Mesendoderm (in vitro differentiated cells): ENCODE measurements around the gene MRPS2.
A peak's percentile ranks its signal among the peaks of the same experiment; 100 is the strongest.

ENCODE experiments used
- DNase-seq: peaks from one replicate; pipeline ENCODE4 v3.0.0; 2013
- H2AK5ac ChIP-seq: 2 replicates; pipeline ENCODE4 v1.6.1; 2013; ENCODE audit warnings: low read length, inconsistent platforms
- H2BK120ac ChIP-seq: 2 replicates; pipeline ENCODE4 v1.6.1; 2013; ENCODE audit warnings: low read depth, mild to moderate bottlenecking, low read length, moderate library complexity, mixed read lengths
- H2BK15ac ChIP-seq: replicated peaks from 2 replicates; pipeline ENCODE4 v1.6.1; 2013; ENCODE audit warnings: low read depth, mild to moderate bottlenecking, moderate library complexity
- H2BK5ac ChIP-seq: 2 replicates; pipeline ENCODE4 v1.6.1; 2013; ENCODE audit warnings: low read length, inconsistent platforms
- H3K18ac ChIP-seq: 2 replicates; pipeline ENCODE4 v1.6.1; 2013; ENCODE audit warnings: mild to moderate bottlenecking, low read length, mixed read lengths
- H3K23ac ChIP-seq: one replicate; pipeline ENCODE4 v1.6.1; 2013; ENCODE audit warnings: low read length
- H3K27ac ChIP-seq: 2 replicates; pipeline ENCODE4 v1.5.1; 2013; ENCODE audit warnings: low read depth, mild to moderate bottlenecking, inconsistent platforms, low read length, moderate library complexity
- H3K27me3 ChIP-seq: 2 replicates; pipeline ENCODE4 v1.6.1; 2013; ENCODE audit warnings: low read length, control low read depth, mild to moderate bottlenecking, inconsistent platforms; ENCODE audit not compliant: insufficient read depth, poor library complexity
- H3K36me3 ChIP-seq: 2 replicates; pipeline ENCODE4 v1.6.1; 2013; ENCODE audit warnings: low read length, inconsistent platforms; ENCODE audit not compliant: control insufficient read depth, insufficient read depth
- H3K4ac ChIP-seq: one replicate; pipeline ENCODE4 v1.6.1; 2013; ENCODE audit warnings: low read depth, mild to moderate bottlenecking, low read length, moderate library complexity
- H3K4me1 ChIP-seq: 2 replicates; pipeline ENCODE4 v1.6.1; 2013; ENCODE audit warnings: low read depth, low read length, inconsistent platforms; ENCODE audit not compliant: control insufficient read depth
- H3K4me2 ChIP-seq: 2 replicates; pipeline ENCODE4 v1.6.1; 2013; ENCODE audit warnings: low read length
- H3K4me3 ChIP-seq: 2 replicates; pipeline ENCODE4 v1.5.1; 2013; ENCODE audit warnings: mild to moderate bottlenecking, low read length
- H3K56ac ChIP-seq: one replicate; pipeline ENCODE4 v1.6.1; 2013; ENCODE audit warnings: low read length
- H3K79me1 ChIP-seq: 2 replicates; pipeline ENCODE4 v1.6.1; 2013; ENCODE audit warnings: low read length, inconsistent platforms
- H3K79me2 ChIP-seq: 2 replicates; pipeline ENCODE4 v1.6.1; 2013; ENCODE audit warnings: mild to moderate bottlenecking, low read length; ENCODE audit not compliant: control insufficient read depth, insufficient read depth
- H3K9ac ChIP-seq: 2 replicates; pipeline ENCODE4 v1.6.1; 2013; ENCODE audit warnings: low read length, inconsistent platforms
- H4K5ac ChIP-seq: one replicate; pipeline ENCODE4 v1.6.1; 2013; ENCODE audit warnings: low read length
- H4K8ac ChIP-seq: one replicate; pipeline ENCODE4 v1.6.1; 2013; ENCODE audit warnings: low read depth, mild to moderate bottlenecking, control low read depth, low read length, moderate library complexity
- whole genome bisulfite sequencing: extraction: QIAGEN DNeasy Blood & Tissue Kit; methylation state at CpG from one replicate; pipeline ENCODE4 v1.1.7; 2013; ENCODE audit warnings: low lambda C conversion rate, missing lambda C conversion rate; ENCODE audit not compliant: insufficient coverage; ENCODE audit errors: extremely low coverage; 5-methylcytosine and 5-hydroxymethylcytosine counted together

MRPS2 gene

DNA sequence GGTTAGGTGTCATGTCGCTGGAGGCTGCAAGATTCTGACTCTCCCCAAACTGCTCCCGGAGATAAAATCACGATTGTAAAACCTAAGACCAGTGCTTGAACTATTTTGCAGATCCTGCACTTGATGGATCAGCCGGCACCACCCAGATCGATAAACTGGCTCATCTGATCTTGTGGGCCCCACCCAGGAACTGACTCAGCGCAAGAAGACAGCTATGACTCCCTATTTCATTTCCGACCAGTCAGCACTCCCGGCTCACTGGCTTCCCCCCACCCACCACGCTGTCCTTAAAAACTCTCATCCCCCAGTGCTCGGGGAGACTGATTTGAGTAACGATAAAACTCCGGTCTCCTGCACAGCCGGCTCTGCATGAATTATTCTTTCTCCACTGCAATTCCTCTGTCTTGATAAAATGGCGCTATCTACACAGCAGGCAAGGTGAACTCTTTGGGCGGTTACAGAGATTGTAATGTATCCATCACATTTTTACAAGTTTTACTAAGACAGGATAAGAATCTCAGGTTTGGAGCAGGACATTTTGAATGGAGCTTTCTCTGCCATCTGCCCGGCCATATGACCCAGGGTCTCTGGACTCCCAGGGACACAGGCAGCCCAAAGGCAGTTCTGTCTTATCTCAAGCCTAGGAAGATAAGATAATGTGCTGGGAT is 31.5 kb upstream of the MRPS2 start:
- H3K56ac ChIP-seq: no peak overlapping the region
- H4K5ac ChIP-seq: no peak overlapping the region
- DNase-seq: peak; percentile 86
- H3K36me3 ChIP-seq: no peaks in the 10 kb centered on the region
- no peaks in the 10 kb centered on the region for H3K79me1 ChIP-seq
- H2AK5ac ChIP-seq: no peak overlapping the region
- H3K4me3 ChIP-seq: no peak overlapping the region
- no peaks in the 10 kb centered on the region for H3K27me3 ChIP-seq
- H3K4me1 ChIP-seq: peaks cover 5% of the 10 kb centered on the region
- H2BK120ac ChIP-seq: no peak overlapping the region
- H3K18ac ChIP-seq: no peak overlapping the region
- no peak overlapping the region for H4K8ac ChIP-seq
- no peak overlapping the region for H3K9ac ChIP-seq
- no peak overlapping the region for H2BK15ac ChIP-seq
- no peak overlapping the region for H3K27ac ChIP-seq
- H3K23ac ChIP-seq: no peak overlapping the region
- H3K79me2 ChIP-seq: no peaks in the 10 kb centered on the region
- WGBS: no CpG with 5 or more reads among the region's 16 CpGs
- no peak overlapping the region for H3K4ac ChIP-seq
- no peak overlapping the region for H2BK5ac ChIP-seq
- no peak overlapping the region for H3K4me2 ChIP-seq

GRCh38 chr9:135471791-135472640 is 28.5 kb upstream of the MRPS2 start:
- no CpG with 5 or more reads among the region's 23 CpGs for WGBS
- no peak overlapping the region for H3K4me2 ChIP-seq
- H3K36me3 ChIP-seq: no peaks in the 10 kb centered on the region
- H3K23ac ChIP-seq: no peak overlapping the region
- H3K56ac ChIP-seq: no peak overlapping the region
- no peak overlapping the region for H3K9ac ChIP-seq
- H3K4ac ChIP-seq: no peak overlapping the region
- no peak overlapping the region for H2BK15ac ChIP-seq
- H3K4me3 ChIP-seq: no peak overlapping the region
- H2AK5ac ChIP-seq: no peak overlapping the region
- H3K4me1 ChIP-seq: peaks cover 5% of the 10 kb centered on the region
- peak overlapping the region; percentile 40 for H3K27ac ChIP-seq
- H3K27me3 ChIP-seq: no peaks in the 10 kb centered on the region
- DNase-seq: no peak
- H4K8ac ChIP-seq: no peak overlapping the region
- no peak overlapping the region for H3K18ac ChIP-seq
- no peaks in the 10 kb centered on the region for H3K79me2 ChIP-seq
- no peak overlapping the region for H2BK5ac ChIP-seq
- no peak overlapping the region for H4K5ac ChIP-seq
- no peak overlapping the region for H2BK120ac ChIP-seq
- no peaks in the 10 kb centered on the region for H3K79me1 ChIP-seq

DNA sequence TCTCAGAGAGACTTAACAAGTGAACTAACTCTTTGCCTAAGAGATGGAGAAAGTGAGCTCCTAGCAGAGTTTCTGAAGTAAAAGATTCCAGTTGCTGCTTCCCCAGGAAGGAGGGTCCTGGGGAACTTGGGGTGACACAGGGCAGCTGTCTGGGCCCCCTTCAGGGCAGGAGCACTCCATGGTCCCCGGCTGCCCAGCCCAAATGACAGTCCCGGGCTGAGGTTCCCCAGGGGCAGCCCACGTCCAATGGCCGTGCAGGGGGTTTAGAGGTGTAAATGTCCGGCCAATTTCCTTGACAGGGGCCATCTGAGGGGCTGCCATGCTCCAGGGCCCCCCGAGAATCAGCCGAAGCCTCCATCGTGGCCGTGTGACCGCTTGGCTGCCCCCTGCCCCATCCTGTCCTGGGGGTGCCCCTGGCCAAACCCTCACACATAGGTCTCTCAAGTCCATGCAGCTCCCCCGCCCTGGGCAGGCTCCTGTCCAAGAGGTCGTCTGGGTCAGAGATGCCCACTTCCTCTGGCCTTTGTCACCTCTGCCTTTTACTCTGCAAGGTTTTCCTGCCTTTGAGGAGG is 26.4 kb upstream of the MRPS2 start:
- no peak overlapping the region for H3K18ac ChIP-seq
- H4K5ac ChIP-seq: no peak overlapping the region
- no peak overlapping the region for H2AK5ac ChIP-seq
- H2BK5ac ChIP-seq: no peak overlapping the region
- no peak overlapping the region for H3K4ac ChIP-seq
- H3K56ac ChIP-seq: no peak overlapping the region
- no peak overlapping the region for H2BK15ac ChIP-seq
- no peak overlapping the region for H3K4me2 ChIP-seq
- no peaks in the 10 kb centered on the region for H3K27me3 ChIP-seq
- H2BK120ac ChIP-seq: no peak overlapping the region
- no peak overlapping the region for H3K27ac ChIP-seq
- H3K36me3 ChIP-seq: no peaks in the 10 kb centered on the region
- no peak overlapping the region for H4K8ac ChIP-seq
- H3K4me1 ChIP-seq: peaks cover 2% of the 10 kb centered on the region
- no peaks in the 10 kb centered on the region for H3K79me1 ChIP-seq
- WGBS: no CpG with 5 or more reads among the region's 12 CpGs
- H3K23ac ChIP-seq: no peak overlapping the region
- DNase-seq: no peak
- no peaks in the 10 kb centered on the region for H3K79me2 ChIP-seq
- no peak overlapping the region for H3K4me3 ChIP-seq
- no peak overlapping the region for H3K9ac ChIP-seq

- Histone ChIP-seq H3K27ac (no peak overlapping the region), H3K27me3 (no peaks in the 10 kb centered on the region), H2BK120ac (no peak overlapping the region), H3K4ac (no peak overlapping the region), H2BK5ac (no peak overlapping the region), H3K79me1 (no peaks in the 10 kb centered on the region), H3K18ac (no peak overlapping the region), H4K5ac (no peak overlapping the region), H3K4me1 (peaks cover 1% of the 10 kb centered on the region), H3K4me2 (no peak overlapping the region), H4K8ac (no peak overlapping the region), H3K9ac (no peak overlapping the region), H3K23ac (no peak overlapping the region), H2AK5ac (no peak overlapping the region), H3K56ac (no peak overlapping the region), H2BK15ac (no peak overlapping the region), H3K79me2 (no peaks in the 10 kb centered on the region), H3K36me3 (no peaks in the 10 kb centered on the region), H3K4me3 (no peak overlapping the region)
- WGBS: no CpG with 5 or more reads among the region's 12 CpGs
- peak; percentile 66 for DNase-seq
Observed at GRCh38 chr9:135474915-135475314, 25.6 kb upstream of the MRPS2 start.

- Histone ChIP-seq H2BK5ac (no peak overlapping the region), H3K79me1 (no peaks in the 10 kb centered on the region), H3K4ac (no peak overlapping the region), H2BK15ac (no peak overlapping the region), H3K9ac (no peak overlapping the region), H3K56ac (no peak overlapping the region), H3K79me2 (no peaks in the 10 kb centered on the region), H3K23ac (no peak overlapping the region), H3K4me3 (no peak overlapping the region), H3K27me3 (no peaks in the 10 kb centered on the region), H2BK120ac (no peak overlapping the region), H3K27ac (no peak overlapping the region), H4K5ac (no peak overlapping the region), H3K36me3 (no peaks in the 10 kb centered on the region), H3K4me2 (no peak overlapping the region), H3K18ac (no peak overlapping the region), H4K8ac (no peak overlapping the region), H2AK5ac (no peak overlapping the region), H3K4me1 (no peaks in the 10 kb centered on the region)
- WGBS: no CpG with 5 or more reads among the region's 10 CpGs
- no peak for DNase-seq
Observed at GRCh38 chr9:135476561-135477355, 23.7 kb upstream of the MRPS2 start.
